Measurements from ENCODE around the gene MAS1L. TPM values are rescaled to one million over a fixed set of nuclear protein-coding genes. Genes with fewer than 3 reads are reported as not detected.
A peak's percentile ranks its signal among the peaks of the same experiment; 100 is the strongest.

The MAS1L gene
- not detected for polyA plus RNA-seq

- H3K4me1 Mint-ChIP-seq, result no peaks in the 10 kb centered on the region
- H3K4me3 Mint-ChIP-seq, result no peak within 1 kb of the TSS
- H3K36me3 Mint-ChIP-seq, result no peaks in the 10 kb centered on the region
- no peak within 1 kb of the TSS for H3K27ac Mint-ChIP-seq
- peaks cover 0 to 6% (median 1%) of the 10 kb centered on the region in 3 donors for H3K9me3 Mint-ChIP-seq
- H3K27me3 Mint-ChIP-seq, result peaks cover 9% of the 10 kb centered on the region
Observed at GRCh38 chr6:29487660-29488059, at the start of gene MAS1L. Gene MAS1L (minus strand): TSS chr6:29487956. CDS start chr6:29487902, 54 bp downstream.

DNA sequence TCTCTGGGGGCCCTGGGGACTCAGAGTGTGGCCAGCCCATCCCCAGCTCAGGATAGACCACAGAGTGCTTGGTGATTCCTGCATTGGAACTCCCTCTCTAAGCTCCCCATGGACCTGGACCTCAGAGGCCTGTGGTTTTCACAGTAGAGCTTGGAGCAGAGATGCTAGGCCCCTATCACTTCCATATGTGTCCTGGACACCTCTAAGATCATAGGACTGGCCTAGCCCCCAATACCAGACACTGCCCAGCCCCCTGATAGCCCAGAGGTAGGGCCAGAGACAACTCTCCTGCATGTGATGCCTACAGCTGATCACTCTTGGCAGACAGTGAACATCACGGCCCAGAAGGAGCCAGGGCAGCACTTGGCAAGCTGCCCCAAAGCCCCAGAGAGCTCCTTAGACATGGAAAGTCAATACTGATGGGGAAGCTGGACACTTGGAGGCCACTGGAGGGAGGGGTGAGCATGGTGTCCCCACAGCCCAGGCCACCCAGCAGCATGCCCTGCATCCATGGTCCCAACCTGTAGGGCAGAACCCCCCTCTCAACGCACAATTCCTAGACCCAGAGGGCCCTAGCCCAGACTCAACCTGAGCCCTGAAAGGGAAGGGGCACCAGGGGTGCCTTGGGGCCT is 44.7 kb upstream of the MAS1L start:
- H3K36me3 Mint-ChIP-seq, result peaks cover 2% of the 10 kb centered on the region
- H3K4me3 Mint-ChIP-seq, result no peak overlapping the region
- peaks cover 0 to 2% (median 0%) of the 10 kb centered on the region in 3 donors for H3K9me3 Mint-ChIP-seq
- H3K27ac Mint-ChIP-seq, result no peak overlapping the region
- no peaks in the 10 kb centered on the region for H3K4me1 Mint-ChIP-seq
- no peaks in the 10 kb centered on the region for H3K27me3 Mint-ChIP-seq

DNA sequence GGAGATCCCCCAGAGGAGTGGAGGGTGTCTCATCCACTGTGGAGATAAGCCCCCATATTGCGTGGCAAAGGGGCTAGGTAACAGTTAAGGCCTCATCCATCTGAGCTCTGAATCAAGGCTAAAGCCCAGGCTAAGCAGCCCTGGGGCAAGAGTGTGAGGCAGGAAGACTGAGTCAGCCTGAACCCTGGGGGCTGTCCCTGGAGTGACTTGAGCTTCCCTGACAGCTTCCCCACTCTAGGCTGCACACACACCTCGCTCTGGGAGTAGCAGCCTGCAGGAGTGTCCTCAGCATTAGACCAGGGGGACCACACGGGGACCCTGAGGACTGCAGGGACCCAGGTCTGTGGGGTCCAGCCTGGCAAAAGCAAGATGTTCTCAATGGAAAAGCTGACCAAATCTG is 43.9 kb upstream of the MAS1L start:
- Mint-ChIP-seq H3K36me3 (peaks cover under 1% of the 10 kb centered on the region), H3K9me3 (peaks cover 0 to 2% (median 0%) of the 10 kb centered on the region in 3 donors), H3K4me1 (no peaks in the 10 kb centered on the region), H3K4me3 (no peak overlapping the region), H3K27me3 (no peaks in the 10 kb centered on the region), H3K27ac (no peak overlapping the region)

- Mint-ChIP-seq H3K27ac (peak overlapping the region in 1 of 3 donors; percentile 73), H3K36me3 (no peaks in the 10 kb centered on the region), H3K4me1 (no peaks in the 10 kb centered on the region), H3K4me3 (no peak overlapping the region), H3K27me3 (no peaks in the 10 kb centered on the region), H3K9me3 (peaks cover 0 to 2% (median 0%) of the 10 kb centered on the region in 3 donors)
Observed at GRCh38 chr6:29530671-29531310, 43.0 kb upstream of the MAS1L start.

- Mint-ChIP-seq H3K4me3 (no peak overlapping the region), H3K9me3 (peaks cover 0 to 2% (median 0%) of the 10 kb centered on the region in 3 donors), H3K27me3 (no peaks in the 10 kb centered on the region), H3K36me3 (no peaks in the 10 kb centered on the region), H3K4me1 (no peaks in the 10 kb centered on the region), H3K27ac (no peak overlapping the region)
Observed at GRCh38 chr6:29529956-29530355, 42.2 kb upstream of the MAS1L start.

GRCh38 chr6:29528988-29529560 is 41.3 kb upstream of the MAS1L start:
- peaks cover 0 to 2% (median 0%) of the 10 kb centered on the region in 3 donors for H3K9me3 Mint-ChIP-seq
- H3K36me3 Mint-ChIP-seq, result no peaks in the 10 kb centered on the region
- no peaks in the 10 kb centered on the region for H3K4me1 Mint-ChIP-seq
- H3K27ac Mint-ChIP-seq, result no peak overlapping the region
- H3K27me3 Mint-ChIP-seq, result peaks cover 4% of the 10 kb centered on the region
- no peak overlapping the region for H3K4me3 Mint-ChIP-seq

- Mint-ChIP-seq H3K4me3 (no peak overlapping the region), H3K27ac (no peak overlapping the region), H3K27me3 (peaks cover 5% of the 10 kb centered on the region), H3K4me1 (no peaks in the 10 kb centered on the region), H3K9me3 (peaks cover 0 to 2% (median 0%) of the 10 kb centered on the region in 3 donors), H3K36me3 (no peaks in the 10 kb centered on the region)
Observed at GRCh38 chr6:29528300-29528931, 40.7 kb upstream of the MAS1L start.

DNA sequence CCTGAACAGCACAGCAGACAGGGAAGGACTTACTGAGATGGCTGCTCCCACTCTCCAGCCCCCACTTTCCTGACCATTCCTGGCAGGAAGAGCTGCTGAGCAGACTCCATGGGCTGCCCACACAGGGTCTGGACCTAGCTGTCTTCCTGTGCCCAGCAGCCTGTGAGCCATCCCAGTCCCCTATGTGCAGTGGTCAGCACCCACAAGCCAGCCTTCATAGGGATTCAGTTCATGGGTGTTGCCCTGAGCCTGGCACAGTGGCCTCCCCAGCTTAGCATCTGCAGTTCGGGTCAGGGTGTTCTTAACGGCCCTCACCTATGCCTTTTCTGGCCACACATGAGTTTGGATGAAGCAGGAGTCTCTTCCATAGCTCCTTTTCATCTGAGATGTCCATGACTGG is 39.8 kb upstream of the MAS1L start:
- H3K27me3 Mint-ChIP-seq, result peaks cover 9% of the 10 kb centered on the region
- H3K27ac Mint-ChIP-seq, result no peak overlapping the region

GRCh38 chr6:29527126-29527525 is 39.4 kb upstream of the MAS1L start:
- no peak overlapping the region for H3K4me3 Mint-ChIP-seq
- peaks cover 0 to 2% (median 2%) of the 10 kb centered on the region in 3 donors for H3K9me3 Mint-ChIP-seq

More for the DNA sequence above, 39.8 kb upstream of the MAS1L start:
- peaks cover 0 to 2% (median 2%) of the 10 kb centered on the region in 3 donors for H3K9me3 Mint-ChIP-seq
- H3K4me1 Mint-ChIP-seq, result no peaks in the 10 kb centered on the region
- H3K36me3 Mint-ChIP-seq, result no peaks in the 10 kb centered on the region
- H3K4me3 Mint-ChIP-seq, result no peak overlapping the region

DNA sequence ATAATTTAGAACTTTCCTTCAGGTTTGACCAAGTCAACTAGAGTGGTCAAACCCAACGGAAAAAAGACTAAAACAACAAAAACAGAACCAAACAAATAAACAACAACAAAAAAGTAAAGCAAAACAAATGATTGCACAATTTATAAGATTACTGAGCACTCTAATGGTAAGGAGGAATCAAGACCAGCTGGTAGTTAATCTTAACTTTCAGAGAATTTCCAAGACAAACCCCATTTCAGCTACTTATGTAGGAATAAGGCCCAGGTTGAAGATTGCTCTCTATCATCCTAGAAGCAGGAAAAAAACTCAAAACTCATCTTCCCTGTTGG is 37.5 kb upstream of the MAS1L start:
- Mint-ChIP-seq H3K27ac (no peak overlapping the region), H3K36me3 (no peaks in the 10 kb centered on the region), H3K27me3 (peaks cover 9% of the 10 kb centered on the region), H3K4me3 (peak overlapping the region in 1 of 4 donors; percentile 30), H3K9me3 (peaks cover 0 to 2% (median 0%) of the 10 kb centered on the region in 3 donors), H3K4me1 (no peaks in the 10 kb centered on the region)

More at GRCh38 chr6:29527126-29527525, 39.4 kb upstream of the MAS1L start:
- Mint-ChIP-seq H3K36me3 (no peaks in the 10 kb centered on the region), H3K4me1 (no peaks in the 10 kb centered on the region), H3K27ac (no peak overlapping the region), H3K27me3 (peaks cover 9% of the 10 kb centered on the region)

GRCh38 chr6:29524444-29525310 is 36.9 kb upstream of the MAS1L start:
- Mint-ChIP-seq H3K4me1 (no peaks in the 10 kb centered on the region), H3K4me3 (peak overlapping the region in 1 of 4 donors; percentile 30), H3K27ac (no peak overlapping the region)

GRCh38 chr6:29524044-29524443 is 36.3 kb upstream of the MAS1L start:
- Mint-ChIP-seq H3K27me3 (peaks cover 11% of the 10 kb centered on the region), H3K9me3 (peaks cover 0 to 2% (median 0%) of the 10 kb centered on the region in 3 donors), H3K4me3 (no peak overlapping the region), H3K27ac (no peak overlapping the region), H3K36me3 (no peaks in the 10 kb centered on the region), H3K4me1 (no peaks in the 10 kb centered on the region)

More at GRCh38 chr6:29524444-29525310, 36.9 kb upstream of the MAS1L start:
- Mint-ChIP-seq H3K27me3 (peaks cover 9% of the 10 kb centered on the region), H3K9me3 (peaks cover 0 to 2% (median 0%) of the 10 kb centered on the region in 3 donors), H3K36me3 (no peaks in the 10 kb centered on the region)

DNA sequence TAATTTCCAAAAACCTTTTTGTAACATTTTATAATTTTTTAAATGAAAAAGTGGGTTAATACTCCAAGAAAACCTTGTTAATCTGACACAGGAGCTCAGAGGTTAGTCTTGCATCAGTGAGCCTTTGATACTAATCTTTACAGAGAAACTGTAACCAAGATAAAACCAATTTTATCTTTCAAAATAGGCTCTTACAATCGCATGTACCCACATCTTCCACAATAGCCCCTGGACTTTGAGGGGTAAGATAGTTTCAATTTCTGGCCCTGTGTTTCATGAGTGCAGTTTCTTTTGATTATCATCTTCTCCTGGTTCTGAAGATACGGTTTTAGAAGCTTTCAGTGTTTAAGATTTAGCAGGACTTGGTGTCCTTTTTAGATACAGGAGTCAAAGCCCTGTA is 34.5 kb upstream of the MAS1L start:
- Mint-ChIP-seq H3K9me3 (peaks cover 0 to 2% (median 0%) of the 10 kb centered on the region in 3 donors), H3K27ac (no peak overlapping the region), H3K36me3 (no peaks in the 10 kb centered on the region), H3K4me3 (no peak overlapping the region), H3K27me3 (peaks cover 11% of the 10 kb centered on the region), H3K4me1 (no peaks in the 10 kb centered on the region)

- Mint-ChIP-seq H3K4me3 (no peak overlapping the region), H3K27ac (no peak overlapping the region), H3K9me3 (peaks cover 0 to 2% (median 0%) of the 10 kb centered on the region in 3 donors), H3K27me3 (peaks cover 13% of the 10 kb centered on the region), H3K4me1 (no peaks in the 10 kb centered on the region), H3K36me3 (no peaks in the 10 kb centered on the region)
Observed at GRCh38 chr6:29521006-29521680, 33.4 kb upstream of the MAS1L start.

Data from IgD-negative memory B cell (primary cell).